Measurements from ENCODE around the gene MBTPS1.

Gene MBTPS1

DNA sequence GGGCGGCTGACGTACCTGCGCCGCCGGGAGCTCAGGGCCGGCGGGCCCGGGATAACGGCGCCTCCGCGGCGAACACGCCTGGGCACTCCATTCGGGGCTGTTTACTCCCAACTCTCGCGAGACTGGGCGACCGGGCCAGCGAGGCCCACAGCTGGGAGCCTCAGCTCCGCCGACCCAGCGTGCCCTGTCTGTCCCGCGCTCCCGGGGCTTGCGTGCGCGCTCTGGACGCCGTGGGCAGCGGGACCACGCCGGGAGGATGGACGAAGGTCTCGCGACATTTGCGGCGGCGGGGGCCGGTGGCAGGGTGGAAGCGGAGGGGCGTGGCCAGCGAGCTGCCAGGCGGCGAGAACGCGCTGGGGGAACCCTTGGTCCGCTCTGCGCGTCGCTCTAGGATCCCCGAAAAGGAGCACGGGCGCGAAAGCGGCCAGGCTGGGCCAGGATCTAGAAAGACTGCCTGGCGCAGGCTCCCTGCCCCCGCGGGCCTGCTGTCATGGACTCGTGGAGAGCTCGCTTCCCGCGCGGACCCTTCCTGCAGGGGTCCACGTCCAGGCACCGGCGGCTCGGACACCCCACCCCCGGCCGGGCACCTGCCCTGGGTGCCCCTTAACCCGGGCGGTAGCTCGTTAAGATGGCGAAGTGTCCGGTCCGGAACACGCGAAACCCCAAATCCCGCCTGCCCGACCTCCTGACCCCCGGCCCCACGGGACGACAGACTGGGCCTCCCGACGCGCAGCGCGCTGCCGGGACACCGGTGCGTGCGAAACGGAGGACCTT, at the start of gene MBTPS1:
MBTPS1 (minus strand) TSS at position 223 of the 774 bp plus-strand sequence. CDS start 15,159 bp downstream, outside the sequence.
- Histone ChIP-seq H3K79me2 (ENCODE audit: insufficient read depth, low read depth) (peaks cover 44% of the 10 kb centered on the region), H3K27ac (peak within 1 kb of the TSS; percentile 67), H3K4me2 (peak within 1 kb of the TSS; percentile 98), H4K20me1 (ENCODE audit: insufficient read depth) (no peaks in the 10 kb centered on the region), H3K9ac (peak within 1 kb of the TSS; percentile 85), H3K4me1 (ENCODE audit: low read depth, poor library complexity, severe bottlenecking) (peaks cover 43% of the 10 kb centered on the region), H2AFZ (ENCODE audit: low read depth) (peak within 1 kb of the TSS; percentile 91), H3K36me3 (ENCODE audit: insufficient read depth) (no peaks in the 10 kb centered on the region), H3K27me3 (ENCODE audit: insufficient read depth, low read depth) (no peaks in the 10 kb centered on the region), H3K4me3 (IDR thresholded peaks at IDR 0.05; ENCODE audit: insufficient read depth, low read depth, low read length) (peak within 1 kb of the TSS; percentile 29)
- TF ChIP-seq, protein P1, sequence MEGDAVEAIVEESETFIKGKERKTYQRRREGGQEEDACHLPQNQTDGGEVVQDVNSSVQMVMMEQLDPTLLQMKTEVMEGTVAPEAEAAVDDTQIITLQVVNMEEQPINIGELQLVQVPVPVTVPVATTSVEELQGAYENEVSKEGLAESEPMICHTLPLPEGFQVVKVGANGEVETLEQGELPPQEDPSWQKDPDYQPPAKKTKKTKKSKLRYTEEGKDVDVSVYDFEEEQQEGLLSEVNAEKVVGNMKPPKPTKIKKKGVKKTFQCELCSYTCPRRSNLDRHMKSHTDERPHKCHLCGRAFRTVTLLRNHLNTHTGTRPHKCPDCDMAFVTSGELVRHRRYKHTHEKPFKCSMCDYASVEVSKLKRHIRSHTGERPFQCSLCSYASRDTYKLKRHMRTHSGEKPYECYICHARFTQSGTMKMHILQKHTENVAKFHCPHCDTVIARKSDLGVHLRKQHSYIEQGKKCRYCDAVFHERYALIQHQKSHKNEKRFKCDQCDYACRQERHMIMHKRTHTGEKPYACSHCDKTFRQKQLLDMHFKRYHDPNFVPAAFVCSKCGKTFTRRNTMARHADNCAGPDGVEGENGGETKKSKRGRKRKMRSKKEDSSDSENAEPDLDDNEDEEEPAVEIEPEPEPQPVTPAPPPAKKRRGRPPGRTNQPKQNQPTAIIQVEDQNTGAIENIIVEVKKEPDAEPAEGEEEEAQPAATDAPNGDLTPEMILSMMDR (conservative IDR thresholded peaks at IDR 0.05; ENCODE audit: low read depth, low read length), result no peak

DNA sequence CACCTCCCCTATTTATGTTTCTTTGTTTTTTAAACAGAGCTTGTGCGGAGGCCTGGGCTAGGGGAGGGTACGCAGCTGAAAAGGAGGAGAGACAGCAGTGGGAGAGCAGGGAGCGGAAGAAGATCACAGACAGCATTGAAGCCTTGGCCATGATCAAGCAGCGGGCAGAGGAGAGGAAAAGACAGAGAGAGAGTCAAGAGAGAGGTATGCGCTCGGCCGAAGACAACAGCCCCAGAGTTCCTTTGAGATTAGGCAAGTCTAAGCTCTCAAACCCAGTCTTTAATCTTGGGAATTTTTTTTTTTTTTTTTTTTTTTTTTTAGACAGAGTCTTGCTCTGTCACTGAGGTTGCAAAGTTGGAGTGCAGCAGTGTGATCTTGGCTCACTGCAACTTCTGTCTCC, 49.0 kb upstream of the MBTPS1 start:
- Histone ChIP-seq H3K79me2 (ENCODE audit: insufficient read depth, low read depth) (no peaks in the 10 kb centered on the region), H3K27me3 (ENCODE audit: insufficient read depth, low read depth) (no peaks in the 10 kb centered on the region; the same call in 1 of the 2 replicates), H3K9ac (no peak overlapping the region), H3K36me3 (ENCODE audit: insufficient read depth) (no peaks in the 10 kb centered on the region), H2AFZ (ENCODE audit: low read depth) (no peak overlapping the region), H3K27ac (no peak overlapping the region), H4K20me1 (ENCODE audit: insufficient read depth) (no peaks in the 10 kb centered on the region), H3K4me2 (no peak overlapping the region), H3K4me3 (IDR thresholded peaks at IDR 0.05; ENCODE audit: insufficient read depth, low read depth, low read length) (no peak overlapping the region), H3K4me1 (ENCODE audit: low read depth, poor library complexity, severe bottlenecking) (no peaks in the 10 kb centered on the region)
- TF ChIP-seq, protein P1 (conservative IDR thresholded peaks at IDR 0.05; ENCODE audit: low read depth, low read length), result no peak

DNA sequence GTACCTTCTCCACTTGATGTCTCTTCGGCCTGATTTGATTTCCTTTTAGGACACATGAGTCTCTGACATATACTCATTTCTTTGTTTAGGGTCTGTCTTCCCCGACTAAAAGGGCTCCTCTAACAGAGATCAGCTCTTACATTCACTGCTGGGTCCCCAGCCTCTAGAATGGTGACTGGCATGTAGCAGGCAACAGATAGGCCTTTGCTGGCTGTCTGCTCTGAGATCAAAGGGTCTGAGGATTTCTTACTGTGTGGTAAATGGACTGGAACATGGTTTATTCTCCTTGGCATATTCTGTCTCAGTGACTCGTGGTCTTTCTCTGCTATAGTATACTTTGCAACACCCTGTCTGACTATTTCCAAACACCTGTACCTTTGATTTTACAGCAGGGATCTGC, 45.1 kb upstream of the MBTPS1 start:
- Histone ChIP-seq H3K79me2 (ENCODE audit: insufficient read depth, low read depth) (no peaks in the 10 kb centered on the region), H3K36me3 (ENCODE audit: insufficient read depth) (no peaks in the 10 kb centered on the region), H2AFZ (ENCODE audit: low read depth) (no peak overlapping the region), H3K27me3 (ENCODE audit: insufficient read depth, low read depth) (no peaks in the 10 kb centered on the region; the same call in 1 of the 2 replicates), H3K9ac (no peak overlapping the region), H3K4me3 (IDR thresholded peaks at IDR 0.05; ENCODE audit: insufficient read depth, low read depth, low read length) (no peak overlapping the region), H3K4me2 (no peak overlapping the region), H3K27ac (no peak overlapping the region), H4K20me1 (ENCODE audit: insufficient read depth) (no peaks in the 10 kb centered on the region), H3K4me1 (ENCODE audit: low read depth, poor library complexity, severe bottlenecking) (no peaks in the 10 kb centered on the region)
- TF ChIP-seq, protein P1 (conservative IDR thresholded peaks at IDR 0.05; ENCODE audit: low read depth, low read length), result no peak

DNA sequence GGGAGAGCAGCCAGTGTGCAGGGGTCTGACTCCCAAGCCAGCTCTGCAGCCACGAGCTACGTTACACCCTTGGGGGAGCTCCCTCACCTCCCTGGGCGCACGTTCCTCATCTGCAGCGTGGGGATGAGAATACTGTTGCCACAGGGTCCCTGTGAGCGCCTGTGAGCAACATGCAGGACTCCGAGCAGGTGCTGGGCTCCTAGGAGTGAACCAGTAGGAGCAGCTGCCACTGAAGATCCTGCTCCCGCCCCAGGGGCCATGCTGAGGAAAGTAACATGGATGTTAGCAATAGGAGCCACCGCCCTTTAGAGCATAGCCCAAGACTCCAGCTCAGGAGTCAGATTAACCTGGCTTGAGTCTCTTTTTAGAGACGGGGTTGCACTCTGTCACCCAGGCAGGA, 44.3 kb upstream of the MBTPS1 start:
- H3K4me1 ChIP-seq (ENCODE audit: low read depth, poor library complexity, severe bottlenecking), result no peaks in the 10 kb centered on the region

More for the DNA sequence above, 44.3 kb upstream of the MBTPS1 start:
- H3K27ac ChIP-seq, result no peak overlapping the region
- no peak overlapping the region for H3K9ac ChIP-seq
- H3K27me3 ChIP-seq (ENCODE audit: insufficient read depth, low read depth), result no peaks in the 10 kb centered on the region; the same call in 1 of the 2 replicates
- no peak overlapping the region for H3K4me3 ChIP-seq (IDR thresholded peaks at IDR 0.05; ENCODE audit: insufficient read depth, low read depth, low read length)
- TF ChIP-seq, protein P1 (conservative IDR thresholded peaks at IDR 0.05; ENCODE audit: low read depth, low read length), result no peak
- H3K4me2 ChIP-seq, result no peak overlapping the region
- H2AFZ ChIP-seq (ENCODE audit: low read depth), result no peak overlapping the region
- no peaks in the 10 kb centered on the region for H4K20me1 ChIP-seq (ENCODE audit: insufficient read depth)
- H3K36me3 ChIP-seq (ENCODE audit: insufficient read depth), result no peaks in the 10 kb centered on the region
- no peaks in the 10 kb centered on the region for H3K79me2 ChIP-seq (ENCODE audit: insufficient read depth, low read depth)

All from KMS-11 (cell line).